GOT3 (cell line): ENCODE measurements around the gene PNLIPRP3.

Experiments used
- DNase-seq: peaks from one replicate; lab custom pipeline; 2025; ENCODE audit warnings: mixed read lengths; lab: John Stamatoyannopoulos, UW

The PNLIPRP3 gene

DNA sequence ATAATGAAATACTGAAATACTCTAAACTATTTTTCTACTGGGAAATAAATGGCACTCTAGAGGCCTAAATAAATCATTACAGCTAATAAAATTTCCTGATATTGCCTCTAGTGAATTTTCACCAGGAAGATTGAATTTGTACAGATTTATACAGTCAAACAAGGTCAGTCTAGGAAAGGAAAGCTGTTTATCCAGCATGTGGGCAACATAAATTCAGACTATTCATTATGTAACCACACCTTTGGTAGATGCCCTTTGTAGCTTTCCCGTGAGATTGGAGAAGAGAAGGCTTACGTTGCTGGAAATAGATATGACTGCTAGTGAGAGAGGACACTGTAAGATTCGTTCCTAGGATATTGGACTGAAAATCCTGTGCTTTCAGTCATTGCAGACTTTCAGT lies 82.9 kb downstream of the PNLIPRP3 start:
- DNase-seq, result no peak

DNA sequence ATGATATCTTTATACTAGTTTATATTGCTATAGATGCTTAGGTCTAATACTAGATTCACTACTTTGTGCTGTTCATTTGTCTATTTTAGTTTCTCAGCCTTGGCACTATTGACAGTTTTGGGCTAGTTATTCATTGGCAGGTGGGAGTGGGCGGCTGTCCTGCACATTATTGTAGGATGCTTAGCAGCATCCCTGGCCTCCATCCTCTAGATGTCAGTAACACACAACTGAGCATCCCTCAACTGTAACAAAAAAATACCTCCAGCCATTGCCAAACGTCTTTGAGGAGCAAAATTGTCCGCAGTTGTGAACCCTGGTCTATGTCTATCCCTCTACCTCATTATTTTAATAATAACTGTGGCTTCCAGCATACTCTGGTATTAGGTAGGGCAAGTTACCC lies 83.7 kb downstream of the PNLIPRP3 start:
- DNase-seq, result no peak

DNA sequence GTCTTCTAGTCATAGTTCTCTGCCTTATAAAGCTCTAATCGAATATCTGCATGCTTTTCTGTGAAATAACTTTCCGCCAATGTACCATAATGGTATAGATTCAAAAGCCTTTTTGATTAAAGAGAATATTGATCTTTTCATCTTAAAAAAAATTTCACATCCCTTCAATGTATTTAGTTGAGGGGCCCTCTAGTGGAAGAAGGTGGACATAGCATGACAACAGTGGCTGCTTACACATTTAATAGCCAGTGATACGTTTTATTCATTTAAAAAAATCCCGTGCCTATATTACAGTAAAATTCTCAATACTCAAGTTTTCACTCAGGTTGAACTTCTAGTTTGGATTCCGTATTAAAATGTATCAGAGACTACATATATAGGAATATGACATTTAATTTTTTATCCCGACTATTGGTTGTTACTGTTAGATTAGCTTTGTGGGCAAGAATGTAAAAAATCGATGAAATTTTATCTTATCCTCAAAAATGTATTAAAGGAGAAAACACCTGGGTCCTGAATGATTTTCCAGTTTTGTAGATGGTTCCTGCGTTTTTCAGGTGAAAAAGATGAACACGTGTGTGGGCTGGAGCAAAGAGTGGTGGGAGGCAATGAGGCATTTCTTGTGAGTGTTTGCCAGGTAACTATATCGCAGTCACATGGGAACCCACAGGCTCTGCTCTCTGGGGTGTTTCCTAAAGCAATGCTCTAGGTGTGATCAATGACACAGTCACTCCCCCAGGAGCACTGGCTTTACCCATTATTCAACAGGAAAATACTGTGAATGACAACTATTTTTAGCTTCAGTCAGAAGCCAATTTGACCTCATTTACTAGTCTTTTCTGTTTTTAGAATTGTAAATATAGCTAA lies 94.0 kb downstream of the PNLIPRP3 start:
- DNase-seq, result no peak

DNA sequence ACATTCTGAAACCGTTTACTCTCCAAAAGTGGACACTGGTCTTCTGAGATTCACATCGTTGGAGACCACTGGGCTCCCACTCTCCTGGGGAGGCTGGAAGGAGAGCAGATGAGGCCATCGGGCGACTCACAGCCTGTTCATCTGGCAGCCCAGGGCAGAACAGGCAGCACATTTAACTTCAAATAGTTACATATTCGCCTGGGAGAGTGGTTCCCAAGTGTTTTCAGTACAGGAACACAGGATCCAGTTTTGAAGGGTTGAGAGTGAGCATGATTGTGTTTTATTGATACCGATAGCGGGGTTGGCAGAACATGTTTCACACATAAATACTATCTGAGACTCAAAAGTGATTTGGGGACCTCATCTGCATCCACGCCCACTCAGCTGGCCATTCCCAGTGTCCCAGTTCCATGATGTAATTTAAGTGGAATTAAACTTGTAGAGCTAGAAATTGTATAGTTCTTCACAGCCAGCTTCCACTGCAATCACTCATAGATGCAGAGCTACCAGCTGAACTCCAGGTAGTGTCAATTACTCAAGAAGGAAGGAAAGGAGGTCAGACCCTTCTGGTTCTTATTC lies 95.2 kb downstream of the PNLIPRP3 start:
- no peak for DNase-seq

DNA sequence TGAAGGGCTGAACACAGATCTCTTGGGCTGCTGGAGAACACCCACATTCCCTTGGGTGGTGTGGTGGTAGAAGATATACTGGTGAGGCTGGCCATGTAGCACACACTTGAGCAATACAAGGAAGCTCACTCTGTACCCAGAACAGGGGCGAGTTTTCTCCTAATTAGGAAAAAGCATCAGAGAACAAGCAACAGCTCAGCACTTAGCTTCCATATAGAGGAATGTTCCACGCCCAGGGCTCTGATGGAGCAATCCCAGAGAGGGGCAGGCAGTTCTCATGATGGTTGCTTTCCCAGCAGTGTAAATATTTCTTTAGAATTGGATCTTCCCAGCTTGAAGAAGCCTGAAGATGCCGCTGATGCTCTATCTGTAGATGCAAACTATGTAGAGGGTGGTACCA lies 97.1 kb downstream of the PNLIPRP3 start:
- DNase-seq, result no peak

DNA sequence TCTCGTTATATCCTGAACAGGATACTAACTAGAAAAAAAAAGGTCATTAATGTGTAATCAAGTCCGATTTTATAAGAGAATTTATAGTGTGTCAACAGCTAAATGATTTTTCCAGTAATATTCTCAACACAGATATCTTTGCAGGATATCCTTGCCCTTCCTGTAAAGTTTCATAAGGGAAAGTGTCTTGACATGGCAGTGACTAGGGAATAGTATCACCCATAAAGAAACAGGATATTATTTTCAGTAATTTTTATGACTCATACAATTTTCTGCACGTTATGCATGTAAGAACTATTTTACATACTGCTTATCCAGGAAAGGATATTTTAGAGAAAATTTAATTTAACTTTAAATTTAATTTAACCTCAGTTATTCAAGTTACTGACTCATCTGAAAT lies 98.6 kb downstream of the PNLIPRP3 start:
- DNase-seq, result no peak
